A673 (cell line): ENCODE measurements around the gene GARRE1. TPM values are rescaled to one million over a fixed set of nuclear protein-coding genes. Genes with fewer than 3 reads are reported as not detected.
A peak's percentile ranks its signal among the peaks of the same experiment; 100 is the strongest.
"Not testable (repeated sequence)": the region's sequence is repeated elsewhere in the genome, so short reads cannot be mapped to it uniquely, and the experiment has no call there.

Experiments
- BruUV-seq: library from RNA; stranded (reverse); fragments of 400-500 nt; replicated peaks from 2 replicates; lab custom pipeline; 2021; lab: Mats Ljungman, UMichigan
- CTCF ChIA-PET: fragments of 300-600 bp; sonication (Branson Sonifier 250); formaldehyde crosslinking; loops from one replicate; lab custom pipeline; 2022; ENCODE audit warnings: antibody characterized with exemption; lab: Charles Lee
- POLR2A ChIA-PET: fragments of 300-600 bp; sonication (Branson Sonifier 250); formaldehyde crosslinking; loops from one replicate; lab custom pipeline; 2022; ENCODE audit warnings: antibody characterized with exemption; ENCODE audit not compliant: low non-redundant PET; lab: Charles Lee
- DNase-seq: peaks from one replicate; pipeline ENCODE4 v3.0.0-alpha.2; 2015; ENCODE audit warnings: low spot score
- H3K27ac ChIP-seq: fragments of 200-600 bp; sonication (generic); 2 replicates; pipeline ENCODE4 v1.5.1; 2016; ENCODE audit warnings: mixed run types, low read depth, mild to moderate bottlenecking, mixed read lengths, antibody characterized with exemption, low read length; ENCODE audit not compliant: poor library complexity, severe bottlenecking
- H3K27me3 ChIP-seq: fragments of 200-600 bp; sonication (generic); replicated peaks from 2 replicates; pipeline ENCODE4 v1.6.1; 2017; ENCODE audit warnings: mixed run types, low read depth, mild to moderate bottlenecking, mixed read lengths, antibody characterized with exemption, low read length; ENCODE audit not compliant: insufficient read depth, poor library complexity
- H3K36me3 ChIP-seq: fragments of 200-600 bp; sonication (generic); 2 replicates; pipeline ENCODE4 v1.6.1; 2016; ENCODE audit warnings: mixed run types, mild to moderate bottlenecking, mixed read lengths, antibody characterized with exemption, low read length; ENCODE audit not compliant: insufficient read depth, poor library complexity, severe bottlenecking
- H3K4me1 ChIP-seq: fragments of 200-600 bp; sonication (generic); 2 replicates; pipeline ENCODE4 v1.6.1; 2017; ENCODE audit warnings: mixed run types, mild to moderate bottlenecking, mixed read lengths, antibody characterized with exemption, low read length; ENCODE audit not compliant: insufficient read depth, poor library complexity, severe bottlenecking
- H3K4me3 ChIP-seq: fragments of 200-600 bp; sonication (generic); 2 replicates; pipeline ENCODE4 v1.5.1; 2016; ENCODE audit warnings: low read depth, mixed run types, mild to moderate bottlenecking, mixed read lengths, low read length; ENCODE audit not compliant: poor library complexity, severe bottlenecking
- H3K9me3 ChIP-seq: fragments of 200-600 bp; sonication (generic); 2 replicates; pipeline ENCODE4 v1.6.1; 2016; ENCODE audit warnings: mixed run types, low read depth, mild to moderate bottlenecking, mixed read lengths, antibody characterized with exemption, low read length; ENCODE audit not compliant: poor library complexity, severe bottlenecking
- CTCF ChIP-seq: fragments of 300-800, 200-600 bp; sonication (generic); conservative IDR thresholded peaks from 2 replicates; pipeline ENCODE4 v1.5.1; 2017; ENCODE audit warnings: low read depth, mild to moderate bottlenecking, antibody characterized with exemption, low read length, moderate library complexity, mixed read lengths
- EZH2 ChIP-seq: fragments of 200-600 bp; sonication (generic); IDR thresholded peaks from 2 replicates; pipeline ENCODE4 v1.6.1; 2017; ENCODE audit warnings: borderline replicate concordance, low read depth, mild to moderate bottlenecking, mixed read lengths, antibody characterized with exemption, low read length; ENCODE audit not compliant: poor library complexity, severe bottlenecking
- intact Hi-C: fragments of 100-400 bp; cut with micrococcal nuclease; formaldehyde crosslinking; loops from one replicate; pipeline ENCODE4 v1.10.0; 2022; ENCODE audit not compliant: unreplicated experiment
- total RNA-seq: library from RNA; stranded (reverse); gene quantifications from 2 replicates; pipeline ENCODE4 v1.2.3, GENCODE V29; 2021

GARRE1 gene
- total RNA-seq, 1 experiment from 2014 or later = 21.0 TPM

GRCh38 chr19:34248941-34249340 is 5.4 kb upstream of the GARRE1 start:
- DNase-seq = no peak
- ChIA-PET CTCF (no interaction called here), POLR2A (no interaction called here)
- no peak overlapping the region for H3K27ac ChIP-seq
- no peaks in the 10 kb centered on the region for H3K27me3 ChIP-seq
- H3K9me3 ChIP-seq = no peaks in the 10 kb centered on the region
- intact Hi-C loops = no loop called here
- no TSS peak for BruUV-seq
- no peak overlapping the region for H3K4me3 ChIP-seq
- TF ChIP-seq EZH2 (no peak), CTCF (no peak)
- no peaks in the 10 kb centered on the region for H3K4me1 ChIP-seq
- no peaks in the 10 kb centered on the region for H3K36me3 ChIP-seq

DNA sequence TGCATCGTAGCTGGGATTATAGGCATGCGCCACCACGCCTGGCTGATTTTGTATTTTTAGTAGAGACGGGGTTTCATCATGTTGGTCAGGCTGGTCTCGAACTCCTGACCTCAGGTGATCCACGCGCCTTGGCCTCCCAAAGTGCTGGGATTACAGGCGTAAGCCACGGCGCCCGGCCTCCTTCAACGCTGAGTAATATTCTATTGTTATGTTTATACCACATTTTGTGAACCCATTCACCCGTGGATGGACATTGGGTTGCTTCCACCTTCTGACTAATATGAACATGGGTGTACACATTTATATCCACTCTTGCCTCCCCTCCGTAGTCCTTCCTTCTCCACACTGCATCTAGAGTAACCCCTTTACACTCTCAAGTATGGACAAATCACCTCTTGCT is 1.2 kb upstream of the GARRE1 start:
- DNase-seq, H3K27ac ChIP-seq, H3K9me3 ChIP-seq, BruUV-seq, H3K4me3 ChIP-seq, POLR2A ChIA-PET, H3K36me3 ChIP-seq, H3K27me3 ChIP-seq, intact Hi-C loops, CTCF ChIA-PET: not testable (repeated sequence)
- H3K4me1 ChIP-seq = peaks cover 18% of the 10 kb centered on the region

- POLR2A ChIA-PET, BruUV-seq, H3K27me3 ChIP-seq, intact Hi-C loops, DNase-seq, H3K9me3 ChIP-seq, H3K36me3 ChIP-seq, CTCF ChIA-PET: not testable (repeated sequence)
- Histone ChIP-seq H3K4me3 (peak overlapping the region; percentile 93), H3K4me1 (peaks cover 18% of the 10 kb centered on the region), H3K27ac (peak overlapping the region; percentile 93)
These were observed 691 bp upstream of the GARRE1 start for GRCh38 chr19:34253681-34254045.

DNA sequence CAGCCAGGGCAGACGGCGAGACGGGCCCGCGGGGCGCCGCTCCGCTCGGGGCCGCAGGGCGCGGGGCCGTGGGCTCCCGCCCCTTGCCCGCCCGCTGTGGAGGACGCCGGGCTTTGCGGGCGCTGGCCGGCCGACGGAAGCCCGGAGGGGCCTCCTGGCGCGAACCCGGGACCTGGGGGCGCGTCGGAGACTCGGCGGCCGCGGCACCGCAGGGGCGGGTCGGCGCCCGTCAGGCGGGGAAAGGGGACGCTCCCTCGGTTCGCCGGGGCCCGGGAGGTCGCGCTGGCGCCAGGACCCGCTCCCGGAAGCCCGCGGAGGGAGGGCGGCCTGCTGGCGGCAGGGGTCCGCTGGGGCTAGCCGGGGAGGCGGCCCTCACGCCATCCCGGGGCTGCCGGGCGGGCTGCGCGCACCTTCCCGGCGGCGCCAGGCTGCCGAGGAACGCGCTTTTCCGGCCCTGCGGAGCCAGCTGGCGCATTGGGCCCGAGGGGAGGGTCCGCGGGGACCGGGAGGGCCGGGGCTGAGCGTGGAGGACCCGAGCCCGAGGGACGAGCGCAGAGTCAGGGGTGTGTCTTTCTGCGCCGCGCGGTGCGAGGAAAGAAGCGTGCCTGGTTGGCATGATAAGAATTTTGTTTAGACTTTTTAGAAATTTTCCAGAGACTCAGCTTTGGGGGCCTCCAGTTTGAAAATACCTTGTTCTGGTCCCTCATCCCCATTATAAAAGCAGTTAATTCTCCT is 511 bp downstream of the GARRE1 start:
- peak overlapping the region; percentile 93 for H3K4me3 ChIP-seq
- no peaks in the 10 kb centered on the region for H3K36me3 ChIP-seq
- H3K4me1 ChIP-seq = peaks cover 20% of the 10 kb centered on the region
- H3K27ac ChIP-seq = peak overlapping the region; percentile 84
- no peaks in the 10 kb centered on the region for H3K9me3 ChIP-seq
- TF ChIP-seq CTCF (no peak), EZH2 (no peak)
- ChIA-PET POLR2A (no interaction called here), CTCF (no interaction called here)
- intact Hi-C loops = loop anchor here (5.0 kb wide), 1 partner anchor 82 kb away; no protein-coding TSS in a partner anchor
- peak; percentile 55 for DNase-seq
- BruUV-seq = no TSS peak
- H3K27me3 ChIP-seq = no peaks in the 10 kb centered on the region
